HCT116 (cell line): Measurements from ENCODE around the gene SPATA25. TPM values are rescaled to one million over a fixed set of nuclear protein-coding genes. Genes with fewer than 3 reads are reported as not detected.

ENCODE experiments used
- ATAC-seq: fragments of 200-7000 bp; cut with Tn5 transposase; 2 replicates; pipeline ENCODE4 v1.9.1; 2020; ENCODE audit warnings: mild to moderate bottlenecking, moderate library complexity
- BruUV-seq: library from RNA; stranded (reverse); fragments of 400-500 nt; replicated peaks from 2 replicates; lab custom pipeline; 2021; lab: Mats Ljungman, UMichigan
- CTCF ChIA-PET: fragments of 300-600 bp; sonication (Branson Sonifier 250); formaldehyde crosslinking; loops from one replicate; lab custom pipeline; 2021; ENCODE audit warnings: antibody characterized with exemption; lab: Charles Lee
- POLR2A ChIA-PET: fragments of 300-600, 350-600 bp; sonication (Branson Sonifier 250); formaldehyde crosslinking; loops from one replicate; lab custom pipeline; 2021; ENCODE audit warnings: antibody characterized with exemption; lab: Charles Lee
- RAD21 ChIA-PET, 2 experiments: fragments of 300-600 bp; sonication (Branson Sonifier 250); formaldehyde crosslinking; loops; one replicate each; lab custom pipeline; 2023; ENCODE audit warnings: low total read pairs in 2 of 2; ENCODE audit not compliant: uncharacterized antibody in 2 of 2, unreplicated experiment in 2 of 2, low non-redundant PET in 1 of 2; lab: Charles Lee
- DNase-seq: peaks from one replicate; pipeline ENCODE4 v3.0.0-alpha.2; 2010; ENCODE audit warnings: low read depth, low spot score
- H2AFZ ChIP-seq: fragments of 200-600 bp; shearing (Covaris generic), sonication (generic); 2 replicates; pipeline ENCODE4 v1.6.1; 2017; ENCODE audit warnings: low read depth, mixed run types, mixed read lengths, antibody characterized with exemption, low read length; ENCODE audit not compliant: poor library complexity, severe bottlenecking
- H3K27ac ChIP-seq: 2 replicates; pipeline ENCODE4 v1.5.1; 2012; ENCODE audit warnings: low read depth, low read length
- H3K27me3 ChIP-seq: fragments of 200-600 bp; sonication (generic); 2 replicates; pipeline ENCODE4 v1.6.1; 2016; ENCODE audit warnings: mixed run types, low read length, mixed read lengths; ENCODE audit not compliant: insufficient read depth
- H3K36me3 ChIP-seq, 2 experiments: fragments of 200-500 bp in 1 of 2; fragments of 200-600 bp in 1 of 2; sonication (Bioruptor generic) in 1 of 2; sonication (generic) in 1 of 2; 2 replicates each; pipeline versions ENCODE4 v1.5.1 to v1.6.1; 2014 to 2016; ENCODE audit warnings: low read length in 2 of 2, inconsistent platforms in 1 of 2, mixed read lengths in 1 of 2, mixed run types in 1 of 2; ENCODE audit not compliant: insufficient read depth in 2 of 2, control insufficient read depth in 1 of 2
- H3K4me1 ChIP-seq, 2 experiments: fragments of 200-600 bp in 1 of 2; sonication (generic) in 1 of 2; 2 replicates each; pipeline versions ENCODE4 v1.5.1 to v1.6.1; 2012 to 2017; ENCODE audit warnings: low read length in 2 of 2, inconsistent platforms in 1 of 2, mild to moderate bottlenecking in 1 of 2, mixed read lengths in 1 of 2, mixed run types in 1 of 2, moderate library complexity in 1 of 2; ENCODE audit not compliant: insufficient read depth in 2 of 2, control insufficient read depth in 1 of 2
- H3K4me2 ChIP-seq: fragments of 200-600 bp; sonication (generic); 2 replicates; pipeline ENCODE4 v1.6.1; 2017; ENCODE audit warnings: mixed run types, low read length, mixed read lengths
- H3K4me3 ChIP-seq, 2 experiments: fragments of 200-600 bp in 1 of 2; sonication (generic) in 1 of 2; replicated peaks in 1 of 2; 2 replicates each; pipeline ENCODE4 v1.5.1; 2011 to 2016; ENCODE audit warnings: low read length in 2 of 2, control low read depth in 1 of 2, low read depth in 1 of 2, mild to moderate bottlenecking in 1 of 2, mixed read lengths in 1 of 2, mixed run types in 1 of 2
- H3K79me2 ChIP-seq: fragments of 200-600 bp; sonication (generic); 2 replicates; pipeline ENCODE4 v1.6.1; 2017; ENCODE audit warnings: mild to moderate bottlenecking, mixed run types, low read length, moderate library complexity, mixed read lengths; ENCODE audit not compliant: insufficient read depth
- H3K9ac ChIP-seq: fragments of 200-600 bp; sonication (generic); 2 replicates; pipeline ENCODE4 v1.6.1; 2016; ENCODE audit warnings: low read length, mixed read lengths
- H3K9me2 ChIP-seq: fragments of 200-600 bp; sonication (generic), shearing (Covaris generic); 2 replicates; pipeline ENCODE4 v1.6.1; 2017; ENCODE audit warnings: mixed run types, mild to moderate bottlenecking, moderate library complexity; ENCODE audit not compliant: insufficient read depth
- H3K9me3 ChIP-seq, 2 experiments: fragments of 200-500 bp in 1 of 2; fragments of 200-600 bp in 1 of 2; sonication (Bioruptor generic) in 1 of 2; sonication (generic) in 1 of 2; 2 replicates each; pipeline ENCODE4 v1.6.1; 2014 to 2017; ENCODE audit warnings: low read length in 2 of 2, mixed read lengths in 2 of 2, inconsistent platforms in 1 of 2, low read depth in 1 of 2, mild to moderate bottlenecking in 1 of 2, mixed run types in 1 of 2, moderate library complexity in 1 of 2; ENCODE audit not compliant: control insufficient read depth in 1 of 2, insufficient read depth in 1 of 2
- H4K20me1 ChIP-seq: fragments of 200-600 bp; sonication (generic), shearing (Covaris generic); 2 replicates; pipeline ENCODE4 v1.6.1; 2017; ENCODE audit warnings: mixed run types, mild to moderate bottlenecking, moderate library complexity; ENCODE audit not compliant: insufficient read depth
- CBX3 ChIP-seq: IDR thresholded peaks from 2 replicates; pipeline ENCODE4 v1.6.1; 2012; ENCODE audit warnings: low read depth
- CEBPB ChIP-seq: IDR thresholded peaks from 2 replicates; pipeline ENCODE4 v1.6.1; 2012; ENCODE audit warnings: low read depth
- ELF1 ChIP-seq: IDR thresholded peaks from 2 replicates; pipeline ENCODE4 v1.6.1; 2012; ENCODE audit warnings: low read depth, borderline replicate concordance
- EZH2 ChIP-seq: fragments of 200-600 bp; sonication (generic); IDR thresholded peaks from 2 replicates; pipeline ENCODE4 v1.6.1; 2017; ENCODE audit warnings: antibody characterized with exemption, mixed run types
- EZH2phosphoT487 ChIP-seq: fragments of 200-600 bp; IDR thresholded peaks from 2 replicates; pipeline ENCODE4 v1.6.1; 2018; ENCODE audit warnings: antibody characterized with exemption, borderline replicate concordance
- FOSL1 ChIP-seq: IDR thresholded peaks from 2 replicates; pipeline ENCODE4 v1.6.1; 2012; ENCODE audit warnings: low read depth
- RAD21 ChIP-seq: IDR thresholded peaks from 2 replicates; pipeline ENCODE4 v1.6.1; 2012; ENCODE audit warnings: low read depth, mild to moderate bottlenecking
- TCF7L2 ChIP-seq: IDR thresholded peaks from 2 replicates; pipeline ENCODE4 v1.7.0; 2011; ENCODE audit warnings: borderline replicate concordance, inconsistent platforms; ENCODE audit not compliant: insufficient read depth, insufficient read length; ENCODE audit errors: extremely low read depth
- YY1 ChIP-seq: IDR thresholded peaks from 2 replicates; pipeline ENCODE4 v1.6.1; 2011; ENCODE audit warnings: low read length, low read depth, moderate library complexity, mild to moderate bottlenecking; ENCODE audit not compliant: insufficient replicate concordance; ENCODE audit errors: extremely low read depth
- intact Hi-C: fragments of 100-400 bp; cut with micrococcal nuclease; formaldehyde crosslinking; loops from 2 replicates; pipeline ENCODE4 v1.10.0; 2022
- total RNA-seq: library from RNA; stranded (reverse); gene quantifications from one replicate; pipeline ENCODE4 v1.2.1, GENCODE V29; 2021; ENCODE audit not compliant: unreplicated experiment
- TF ChIP-seq, protein P1 (sequence below): IDR thresholded peaks from 2 replicates; pipeline ENCODE4 v1.6.1; 2012; ENCODE audit warnings: low read depth

Gene SPATA25
- total RNA-seq, 1 experiment from 2014 or later, result 0.42 TPM

- DNase-seq (no peak), ATAC-seq (no peak)
- peak overlapping the region; percentile 50 for H3K4me2 ChIP-seq
- intact Hi-C loops, result no loop called here
- TF ChIP-seq TCF7L2, result peak; percentile 62
- no peak for TF ChIP-seq YY1
- no peak overlapping the region for H3K27ac ChIP-seq
- H2AFZ ChIP-seq, result no peak overlapping the region
- no peak overlapping the region for H3K4me3 ChIP-seq
- no peaks in the 10 kb centered on the region for H3K9me2 ChIP-seq
- H4K20me1 ChIP-seq, result no peaks in the 10 kb centered on the region
- 0 out of 2 replicates have a peak, but pooled peaks cover 12% of the 10 kb centered on the region for H3K79me2 ChIP-seq
- no peaks in the 10 kb centered on the region for H3K27me3 ChIP-seq
- peaks cover 15 to 36% of the 10 kb centered on the region in 2 experiments for H3K4me1 ChIP-seq
- no TSS peak for BruUV-seq
- POLR2A ChIA-PET, result no interaction called here
- no peaks in the 10 kb centered on the region for H3K36me3 ChIP-seq
- RAD21 ChIA-PET, result no interaction called here
- CTCF ChIA-PET, result no interaction called here
- no peak overlapping the region for H3K9ac ChIP-seq
- H3K9me3 ChIP-seq, result no peaks in the 10 kb centered on the region
These were observed 26.7 kb downstream of the SPATA25 start for GRCh38 chr20:45860560-45861220.

- Histone ChIP-seq H3K9me2 (no peaks in the 10 kb centered on the region), H3K27me3 (no peaks in the 10 kb centered on the region), H3K4me1 (peaks cover 15 to 36% of the 10 kb centered on the region in 2 experiments), H3K4me2 (peak overlapping the region; percentile 50; the same call in 1 of the 2 replicates), H3K79me2 (0 out of 2 replicates have a peak, but pooled peaks cover 12% of the 10 kb centered on the region), H3K36me3 (no peaks in the 10 kb centered on the region), H3K9ac (no peak overlapping the region), H3K27ac (no peak overlapping the region), H3K4me3 (no peak overlapping the region), H3K9me3 (no peaks in the 10 kb centered on the region), H4K20me1 (no peaks in the 10 kb centered on the region), H2AFZ (no peak overlapping the region)
- DNase-seq, result no peak
- ChIA-PET CTCF (no interaction called here), POLR2A (no interaction called here), RAD21 (no interaction called here)
- BruUV-seq, result no TSS peak
- no peak for ATAC-seq
- TF ChIP-seq CBX3, result no peak
- no peak for TF ChIP-seq CEBPB
- no peak for TF ChIP-seq EZH2
- no peak for TF ChIP-seq FOSL1
- TF ChIP-seq YY1, result no peak
- TF ChIP-seq ELF1, result no peak
- TF ChIP-seq EZH2phosphoT487, result no peak
- no peak for TF ChIP-seq RAD21
- TF ChIP-seq, protein P1, sequence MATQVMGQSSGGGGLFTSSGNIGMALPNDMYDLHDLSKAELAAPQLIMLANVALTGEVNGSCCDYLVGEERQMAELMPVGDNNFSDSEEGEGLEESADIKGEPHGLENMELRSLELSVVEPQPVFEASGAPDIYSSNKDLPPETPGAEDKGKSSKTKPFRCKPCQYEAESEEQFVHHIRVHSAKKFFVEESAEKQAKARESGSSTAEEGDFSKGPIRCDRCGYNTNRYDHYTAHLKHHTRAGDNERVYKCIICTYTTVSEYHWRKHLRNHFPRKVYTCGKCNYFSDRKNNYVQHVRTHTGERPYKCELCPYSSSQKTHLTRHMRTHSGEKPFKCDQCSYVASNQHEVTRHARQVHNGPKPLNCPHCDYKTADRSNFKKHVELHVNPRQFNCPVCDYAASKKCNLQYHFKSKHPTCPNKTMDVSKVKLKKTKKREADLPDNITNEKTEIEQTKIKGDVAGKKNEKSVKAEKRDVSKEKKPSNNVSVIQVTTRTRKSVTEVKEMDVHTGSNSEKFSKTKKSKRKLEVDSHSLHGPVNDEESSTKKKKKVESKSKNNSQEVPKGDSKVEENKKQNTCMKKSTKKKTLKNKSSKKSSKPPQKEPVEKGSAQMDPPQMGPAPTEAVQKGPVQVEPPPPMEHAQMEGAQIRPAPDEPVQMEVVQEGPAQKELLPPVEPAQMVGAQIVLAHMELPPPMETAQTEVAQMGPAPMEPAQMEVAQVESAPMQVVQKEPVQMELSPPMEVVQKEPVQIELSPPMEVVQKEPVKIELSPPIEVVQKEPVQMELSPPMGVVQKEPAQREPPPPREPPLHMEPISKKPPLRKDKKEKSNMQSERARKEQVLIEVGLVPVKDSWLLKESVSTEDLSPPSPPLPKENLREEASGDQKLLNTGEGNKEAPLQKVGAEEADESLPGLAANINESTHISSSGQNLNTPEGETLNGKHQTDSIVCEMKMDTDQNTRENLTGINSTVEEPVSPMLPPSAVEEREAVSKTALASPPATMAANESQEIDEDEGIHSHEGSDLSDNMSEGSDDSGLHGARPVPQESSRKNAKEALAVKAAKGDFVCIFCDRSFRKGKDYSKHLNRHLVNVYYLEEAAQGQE, result no peak
- intact Hi-C loops, result no loop called here
These were observed 27.5 kb downstream of the SPATA25 start for GRCh38 chr20:45859916-45860315.
